HepG2 (cell line): Measurements from ENCODE around the gene LAP3.

ENCODE experiments used
- HMGXB4 ChIP-seq, 2 experiments: sonication (generic) in 1 of 2; formaldehyde crosslinking in 1 of 2; IDR thresholded peaks; 2 replicates each; pipeline versions ENCODE4 v1.4.0 to v1.6.1; 2018 to 2020; ENCODE audit warnings: missing genetic modification reagents in 2 of 2, borderline replicate concordance in 1 of 2, low read depth in 1 of 2, mild to moderate bottlenecking in 1 of 2, missing biosample characterization in 1 of 2
- POLR2A ChIP-seq, 2 experiments: IDR thresholded peaks; 2 replicates each; pipeline ENCODE4 v1.6.1; 2011; ENCODE audit warnings: low read depth in 2 of 2, low read length in 2 of 2, mild to moderate bottlenecking in 1 of 2, moderate library complexity in 1 of 2; ENCODE audit not compliant: insufficient read depth in 1 of 2
- RAD21 ChIP-seq: fragments of 450-650 bp; formaldehyde crosslinking; IDR thresholded peaks from 2 replicates; pipeline ENCODE4 v1.5.0; 2020; ENCODE audit warnings: mild to moderate bottlenecking
- TAF1 ChIP-seq: sonication (generic); formaldehyde crosslinking; IDR thresholded peaks from 2 replicates; pipeline ENCODE4 v1.4.0; 2020; ENCODE audit warnings: missing genetic modification reagents
- TCF7 ChIP-seq: sonication (generic); IDR thresholded peaks from 2 replicates; pipeline ENCODE4 v1.6.1; 2016; ENCODE audit warnings: antibody characterized with exemption, low read depth
- ZNF44 ChIP-seq: sonication (generic); formaldehyde crosslinking; IDR thresholded peaks from 2 replicates; pipeline ENCODE4 v1.5.1; 2020; ENCODE audit warnings: mild to moderate bottlenecking, missing genetic modification reagents
- ZNF891 ChIP-seq: sonication (generic); formaldehyde crosslinking; IDR thresholded peaks from 2 replicates; pipeline ENCODE4 v1.5.0; 2020; ENCODE audit warnings: mild to moderate bottlenecking, missing genetic modification reagents
- ZXDC ChIP-seq: sonication (generic); formaldehyde crosslinking; IDR thresholded peaks from 2 replicates; pipeline ENCODE4 v1.5.0; 2020; ENCODE audit warnings: mild to moderate bottlenecking, missing genetic modification reagents
- TF ChIP-seq, protein P1 (sequence below): sonication (generic); formaldehyde crosslinking; IDR thresholded peaks from 2 replicates; pipeline ENCODE4 v1.5.0; 2020; ENCODE audit warnings: mild to moderate bottlenecking, missing genetic modification reagents, moderate library complexity
- TF ChIP-seq, protein P2 (sequence below): sonication (generic); formaldehyde crosslinking; IDR thresholded peaks from one replicate; pipeline ENCODE4 v1.5.1; 2020; ENCODE audit warnings: mild to moderate bottlenecking, missing genetic modification reagents; ENCODE audit errors: not compliant biosample characterization

DNA sequence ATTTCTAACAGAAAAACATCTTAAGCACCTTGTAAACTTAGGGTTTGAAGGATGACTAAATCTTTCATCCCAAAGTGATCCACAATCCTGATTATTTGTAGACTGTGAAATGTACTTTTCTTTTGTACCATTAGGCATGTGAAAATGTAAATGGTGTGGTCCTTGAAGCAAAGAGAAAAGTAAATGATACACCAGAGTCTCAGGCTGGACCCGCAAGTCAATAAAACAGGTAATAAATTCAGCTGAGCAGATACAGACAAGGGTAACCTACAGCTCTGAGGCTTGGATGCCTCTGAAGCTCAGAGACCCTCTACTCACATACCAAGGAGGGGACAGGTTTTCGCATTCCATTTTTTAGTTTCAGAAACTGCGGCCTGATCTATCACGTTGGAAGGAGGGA, 2.8 kb upstream of the LAP3 start:
- TF ChIP-seq TAF1 (CRISPR knock-in tag) (no peak), HMGXB4 (CRISPR knock-in tag; IDR thresholded peaks at IDR 0.05; ENCODE audit: borderline replicate concordance in 1 of 2, low read depth in 1 of 2) (no peak), ZXDC (CRISPR knock-in tag) (no peak), TCF7 (no peak), POLR2A (IDR thresholded peaks at IDR 0.05; ENCODE audit: insufficient read depth in 1 of 2, low read depth in 2 of 2, low read length in 2 of 2) (no peak), ZNF44 (CRISPR knock-in tag) (no peak), ZNF891 (CRISPR knock-in tag) (no peak), RAD21 (CRISPR knock-in tag) (no peak)
- TF ChIP-seq, protein P1, sequence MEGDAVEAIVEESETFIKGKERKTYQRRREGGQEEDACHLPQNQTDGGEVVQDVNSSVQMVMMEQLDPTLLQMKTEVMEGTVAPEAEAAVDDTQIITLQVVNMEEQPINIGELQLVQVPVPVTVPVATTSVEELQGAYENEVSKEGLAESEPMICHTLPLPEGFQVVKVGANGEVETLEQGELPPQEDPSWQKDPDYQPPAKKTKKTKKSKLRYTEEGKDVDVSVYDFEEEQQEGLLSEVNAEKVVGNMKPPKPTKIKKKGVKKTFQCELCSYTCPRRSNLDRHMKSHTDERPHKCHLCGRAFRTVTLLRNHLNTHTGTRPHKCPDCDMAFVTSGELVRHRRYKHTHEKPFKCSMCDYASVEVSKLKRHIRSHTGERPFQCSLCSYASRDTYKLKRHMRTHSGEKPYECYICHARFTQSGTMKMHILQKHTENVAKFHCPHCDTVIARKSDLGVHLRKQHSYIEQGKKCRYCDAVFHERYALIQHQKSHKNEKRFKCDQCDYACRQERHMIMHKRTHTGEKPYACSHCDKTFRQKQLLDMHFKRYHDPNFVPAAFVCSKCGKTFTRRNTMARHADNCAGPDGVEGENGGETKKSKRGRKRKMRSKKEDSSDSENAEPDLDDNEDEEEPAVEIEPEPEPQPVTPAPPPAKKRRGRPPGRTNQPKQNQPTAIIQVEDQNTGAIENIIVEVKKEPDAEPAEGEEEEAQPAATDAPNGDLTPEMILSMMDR (CRISPR knock-in tag), result no peak
- TF ChIP-seq, protein P2, sequence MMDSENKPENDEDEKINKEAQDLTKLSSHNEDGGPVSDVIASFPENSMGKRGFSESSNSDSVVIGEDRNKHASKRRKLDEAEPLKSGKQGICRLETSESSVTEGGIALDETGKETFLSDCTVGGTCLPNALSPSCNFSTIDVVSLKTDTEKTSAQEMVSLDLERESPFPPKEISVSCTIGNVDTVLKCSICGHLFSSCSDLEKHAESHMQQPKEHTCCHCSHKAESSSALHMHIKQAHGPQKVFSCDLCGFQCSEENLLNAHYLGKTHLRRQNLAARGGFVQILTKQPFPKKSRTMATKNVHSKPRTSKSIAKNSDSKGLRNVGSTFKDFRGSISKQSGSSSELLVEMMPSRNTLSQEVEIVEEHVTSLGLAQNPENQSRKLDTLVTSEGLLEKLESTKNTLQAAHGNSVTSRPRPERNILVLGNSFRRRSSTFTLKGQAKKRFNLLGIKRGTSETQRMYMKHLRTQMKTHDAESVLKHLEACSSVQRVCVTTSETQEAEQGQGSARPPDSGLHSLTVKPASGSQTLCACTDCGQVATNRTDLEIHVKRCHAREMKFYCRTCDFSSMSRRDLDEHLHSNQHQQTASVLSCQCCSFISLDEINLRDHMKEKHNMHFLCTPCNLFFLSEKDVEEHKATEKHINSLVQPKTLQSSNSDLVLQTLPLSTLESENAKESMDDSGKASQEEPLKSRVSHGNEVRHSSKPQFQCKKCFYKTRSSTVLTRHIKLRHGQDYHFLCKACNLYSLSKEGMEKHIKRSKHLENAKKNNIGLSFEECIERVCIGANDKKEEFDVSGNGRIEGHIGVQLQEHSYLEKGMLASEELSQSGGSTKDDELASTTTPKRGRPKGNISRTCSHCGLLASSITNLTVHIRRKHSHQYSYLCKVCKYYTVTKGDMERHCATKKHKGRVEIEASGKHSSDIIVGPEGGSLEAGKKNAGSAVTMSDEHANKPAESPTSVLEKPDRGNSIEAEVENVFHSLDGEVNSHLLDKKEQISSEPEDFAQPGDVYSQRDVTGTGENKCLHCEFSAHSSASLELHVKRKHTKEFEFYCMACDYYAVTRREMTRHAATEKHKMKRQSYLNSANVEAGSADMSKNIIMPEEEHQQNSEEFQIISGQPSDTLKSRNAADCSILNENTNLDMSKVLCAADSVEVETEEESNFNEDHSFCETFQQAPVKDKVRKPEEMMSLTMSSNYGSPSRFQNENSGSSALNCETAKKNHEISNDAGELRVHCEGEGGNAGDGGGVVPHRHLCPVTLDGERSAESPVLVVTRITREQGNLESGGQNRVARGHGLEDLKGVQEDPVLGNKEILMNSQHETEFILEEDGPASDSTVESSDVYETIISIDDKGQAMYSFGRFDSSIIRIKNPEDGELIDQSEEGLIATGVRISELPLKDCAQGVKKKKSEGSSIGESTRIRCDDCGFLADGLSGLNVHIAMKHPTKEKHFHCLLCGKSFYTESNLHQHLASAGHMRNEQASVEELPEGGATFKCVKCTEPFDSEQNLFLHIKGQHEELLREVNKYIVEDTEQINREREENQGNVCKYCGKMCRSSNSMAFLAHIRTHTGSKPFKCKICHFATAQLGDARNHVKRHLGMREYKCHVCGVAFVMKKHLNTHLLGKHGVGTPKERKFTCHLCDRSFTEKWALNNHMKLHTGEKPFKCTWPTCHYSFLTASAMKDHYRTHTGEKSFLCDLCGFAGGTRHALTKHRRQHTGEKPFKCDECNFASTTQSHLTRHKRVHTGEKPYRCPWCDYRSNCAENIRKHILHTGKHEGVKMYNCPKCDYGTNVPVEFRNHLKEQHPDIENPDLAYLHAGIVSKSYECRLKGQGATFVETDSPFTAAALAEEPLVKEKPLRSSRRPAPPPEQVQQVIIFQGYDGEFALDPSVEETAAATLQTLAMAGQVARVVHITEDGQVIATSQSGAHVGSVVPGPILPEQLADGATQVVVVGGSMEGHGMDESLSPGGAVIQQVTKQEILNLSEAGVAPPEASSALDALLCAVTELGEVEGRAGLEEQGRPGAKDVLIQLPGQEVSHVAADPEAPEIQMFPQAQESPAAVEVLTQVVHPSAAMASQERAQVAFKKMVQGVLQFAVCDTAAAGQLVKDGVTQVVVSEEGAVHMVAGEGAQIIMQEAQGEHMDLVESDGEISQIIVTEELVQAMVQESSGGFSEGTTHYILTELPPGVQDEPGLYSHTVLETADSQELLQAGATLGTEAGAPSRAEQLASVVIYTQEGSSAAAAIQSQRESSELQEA (CRISPR knock-in tag), result no peak
